SK-N-SH treated with all-trans-retinoic acid at 6 μM for 48 hours (cell line): ENCODE results near the gene USP24.
A peak's percentile ranks its signal among the peaks of the same experiment; 100 is the strongest.

Experiments
- ISL1 ChIP-seq: fragments of 250-450 bp; sonication (Bioruptor Pico); IDR thresholded peaks from 2 replicates; pipeline ENCODE4 v2.1.2; 2022; ENCODE audit warnings: mild to moderate bottlenecking, moderate library complexity
- TCF4 ChIP-seq: fragments of 250-450 bp; sonication (Bioruptor Pico); IDR thresholded peaks from 2 replicates; pipeline ENCODE4 v1.8.0; 2021; ENCODE audit warnings: mild to moderate bottlenecking, moderate library complexity, borderline replicate concordance
- ZFP3 ChIP-seq: fragments of 250-450 bp; sonication (Bioruptor Pico); IDR thresholded peaks from 2 replicates; pipeline ENCODE4 v1.5.0; 2020; ENCODE audit warnings: mild to moderate bottlenecking, moderate library complexity
- TF ChIP-seq, protein P1 (sequence below): fragments of 250-450 bp; sonication (Bioruptor Pico); IDR thresholded peaks from 2 replicates; pipeline ENCODE4 v1.5.1; 2020; ENCODE audit warnings: low read depth, mild to moderate bottlenecking, moderate library complexity

GRCh38 chr1:55140137-55140536 is 75.0 kb downstream of the USP24 start:
- TF ChIP-seq TCF4 (CRISPR knock-in tag) (no peak), ISL1 (CRISPR knock-in tag) (peak; percentile 94), ZFP3 (CRISPR knock-in tag) (0 out of 2 replicates have a peak, but pooled peaks have one; percentile 12)
- TF ChIP-seq, protein P1, sequence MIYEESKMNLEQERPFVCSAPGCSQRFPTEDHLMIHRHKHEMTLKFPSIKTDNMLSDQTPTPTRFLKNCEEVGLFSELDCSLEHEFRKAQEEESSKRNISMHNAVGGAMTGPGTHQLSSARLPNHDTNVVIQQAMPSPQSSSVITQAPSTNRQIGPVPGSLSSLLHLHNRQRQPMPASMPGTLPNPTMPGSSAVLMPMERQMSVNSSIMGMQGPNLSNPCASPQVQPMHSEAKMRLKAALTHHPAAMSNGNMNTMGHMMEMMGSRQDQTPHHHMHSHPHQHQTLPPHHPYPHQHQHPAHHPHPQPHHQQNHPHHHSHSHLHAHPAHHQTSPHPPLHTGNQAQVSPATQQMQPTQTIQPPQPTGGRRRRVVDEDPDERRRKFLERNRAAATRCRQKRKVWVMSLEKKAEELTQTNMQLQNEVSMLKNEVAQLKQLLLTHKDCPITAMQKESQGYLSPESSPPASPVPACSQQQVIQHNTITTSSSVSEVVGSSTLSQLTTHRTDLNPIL: peak; percentile 46; the same call in 1 of the 2 replicates
